ENCODE data around the gene ZBTB8OS.

Gene ZBTB8OS

GRCh38 chr1:32609180-32609579, 41.2 kb downstream of the ZBTB8OS start:
- no peak for DNase-seq
- TF ChIP-seq POLR2A (IDR thresholded peaks at IDR 0.05; ENCODE audit: low read length) (no peak), GATA1 (IDR thresholded peaks at IDR 0.05; ENCODE audit: low read depth, low read length) (no peak)

- DNase-seq, result no peak
- TF ChIP-seq POLR2A (IDR thresholded peaks at IDR 0.05; ENCODE audit: low read length), result no peak
- no peak for TF ChIP-seq GATA1 (IDR thresholded peaks at IDR 0.05; ENCODE audit: low read depth, low read length)
Measured at GRCh38 chr1:32606565-32607371, 43.6 kb downstream of the ZBTB8OS start.

GRCh38 chr1:32605711-32606424, 44.5 kb downstream of the ZBTB8OS start:
- DNase-seq, result no peak
- no peak for TF ChIP-seq POLR2A (IDR thresholded peaks at IDR 0.05; ENCODE audit: low read length)
- TF ChIP-seq GATA1 (IDR thresholded peaks at IDR 0.05; ENCODE audit: low read depth, low read length), result no peak

- TF ChIP-seq POLR2A (IDR thresholded peaks at IDR 0.05; ENCODE audit: low read length), result no peak
- no peak for DNase-seq
Measured at GRCh38 chr1:32600034-32600433, 50.3 kb downstream of the ZBTB8OS start.

GRCh38 chr1:32592943-32593342, 57.4 kb downstream of the ZBTB8OS start:
- no peak for DNase-seq
- TF ChIP-seq POLR2A (IDR thresholded peaks at IDR 0.05; ENCODE audit: low read length), result no peak
- TF ChIP-seq GATA1 (IDR thresholded peaks at IDR 0.05; ENCODE audit: low read depth, low read length), result no peak

DNA sequence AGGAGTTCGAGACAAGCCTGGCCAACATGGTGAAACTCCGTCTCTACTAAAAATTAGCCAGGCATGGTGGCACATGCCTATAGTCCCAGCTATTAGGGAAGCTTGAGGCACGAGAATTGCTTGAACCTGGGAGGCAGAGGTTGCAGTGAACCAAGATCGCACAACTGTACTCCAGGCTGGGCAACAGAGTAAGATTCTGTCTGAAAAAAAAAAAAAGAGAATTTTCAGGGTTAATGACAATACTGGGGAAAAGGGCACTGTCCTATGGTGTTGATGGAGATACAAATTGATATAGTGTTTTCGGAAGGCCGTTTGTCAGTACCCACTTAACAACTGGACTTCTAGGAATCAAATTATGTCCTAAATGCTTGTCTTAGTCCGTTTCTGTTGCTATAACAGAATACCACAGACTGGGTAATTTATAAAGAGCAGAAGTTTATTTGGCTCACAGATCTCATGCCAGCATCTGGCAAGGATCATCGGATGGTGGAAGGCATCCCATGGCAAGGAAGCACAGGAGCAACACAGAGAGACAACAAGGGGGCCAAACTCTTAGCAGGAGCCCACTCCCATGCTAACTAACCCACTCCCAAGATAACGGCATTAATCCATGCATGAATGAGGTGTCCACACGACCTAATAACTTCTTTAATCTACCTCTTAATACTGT, 69.9 kb downstream of the ZBTB8OS start:
- TF ChIP-seq GATA1 (IDR thresholded peaks at IDR 0.05; ENCODE audit: low read depth, low read length) (no peak), POLR2A (IDR thresholded peaks at IDR 0.05; ENCODE audit: low read length) (no peak)
- no peak for DNase-seq
